ENCODE results near the gene EFCAB6. TPM values are rescaled to one million over a fixed set of nuclear protein-coding genes. Genes with fewer than 3 reads are reported as not detected.

The EFCAB6 gene
- total RNA-seq, 4 donors from 2014 or later = 1.2 to 4.0 (median 3.0) TPM

GRCh38 chr22:43509337-43509736, 302.8 kb downstream of the EFCAB6 start:
- Histone ChIP-seq H3K27ac (replicated peaks in 1 of 4) (no peak overlapping the region), H3K4me3 (no peak overlapping the region), H3K9me3 (no peaks in the 10 kb centered on the region), H3K4me1 (no peaks in the 10 kb centered on the region), H3K27me3 (peaks cover 0 to 24% (median 0%) of the 10 kb centered on the region in 4 donors), H3K36me3 (no peaks in the 10 kb centered on the region)
- DNase-seq (ENCODE audit: extremely low spot score) = no peak
- intact Hi-C loops (cut with DNase I) = no loop called here
- no peak for TF ChIP-seq CTCF (IDR thresholded peaks at IDR 0.05)
- TF ChIP-seq POLR2A (IDR thresholded peaks at IDR 0.05; ENCODE audit: low read depth) = no peak
- no peak for TF ChIP-seq POLR2AphosphoS5 (IDR thresholded peaks at IDR 0.05)
- no peak for TF ChIP-seq EP300 (IDR thresholded peaks at IDR 0.05)
- WGBS = 90% methylated on average over 2 of the region's 2 CpGs

GRCh38 chr22:43508489-43508888, 303.6 kb downstream of the EFCAB6 start:
- TF ChIP-seq POLR2AphosphoS5 (IDR thresholded peaks at IDR 0.05) (no peak), CTCF (IDR thresholded peaks at IDR 0.05) (no peak), POLR2A (IDR thresholded peaks at IDR 0.05; ENCODE audit: low read depth) (no peak), EP300 (IDR thresholded peaks at IDR 0.05) (no peak)
- intact Hi-C loops (cut with DNase I) = no loop called here
- Histone ChIP-seq H3K27ac (replicated peaks in 1 of 4) (no peak overlapping the region), H3K36me3 (no peaks in the 10 kb centered on the region), H3K4me3 (no peak overlapping the region), H3K27me3 (peaks cover 0 to 21% (median 0%) of the 10 kb centered on the region in 4 donors), H3K9me3 (no peaks in the 10 kb centered on the region), H3K4me1 (no peaks in the 10 kb centered on the region)
- no peak for DNase-seq (ENCODE audit: extremely low spot score)

GRCh38 chr22:43507235-43507634, 304.9 kb downstream of the EFCAB6 start:
- TF ChIP-seq CTCF (IDR thresholded peaks at IDR 0.05) (no peak), POLR2AphosphoS5 (IDR thresholded peaks at IDR 0.05) (no peak), POLR2A (IDR thresholded peaks at IDR 0.05; ENCODE audit: low read depth) (no peak), EP300 (IDR thresholded peaks at IDR 0.05) (no peak)
- H3K36me3 ChIP-seq = no peaks in the 10 kb centered on the region
- H3K27ac ChIP-seq (replicated peaks in 1 of 4) = no peak overlapping the region
- no peaks in the 10 kb centered on the region for H3K4me1 ChIP-seq
- intact Hi-C loops (cut with DNase I) = no loop called here
- H3K4me3 ChIP-seq = no peak overlapping the region
- no peak for DNase-seq (ENCODE audit: extremely low spot score)
- H3K27me3 ChIP-seq = peaks cover 0 to 23% (median 0%) of the 10 kb centered on the region in 4 donors
- no peaks in the 10 kb centered on the region for H3K9me3 ChIP-seq
- WGBS = 85% methylated on average over 3 of the region's 8 CpGs

- no peak for DNase-seq (ENCODE audit: extremely low spot score)
- Histone ChIP-seq H3K4me3 (no peak overlapping the region), H3K9me3 (no peaks in the 10 kb centered on the region), H3K27me3 (peaks cover 0 to 25% (median 0%) of the 10 kb centered on the region in 4 donors), H3K27ac (replicated peaks in 1 of 4) (no peak overlapping the region), H3K36me3 (no peaks in the 10 kb centered on the region), H3K4me1 (no peaks in the 10 kb centered on the region)
- intact Hi-C loops (cut with DNase I) = no loop called here
- TF ChIP-seq CTCF (IDR thresholded peaks at IDR 0.05) (no peak), POLR2A (IDR thresholded peaks at IDR 0.05; ENCODE audit: low read depth) (no peak)
- WGBS = 86% methylated on average over 12 of the region's 12 CpGs
These were observed 305.6 kb downstream of the EFCAB6 start for GRCh38 chr22:43506487-43506886.

- intact Hi-C loops (cut with DNase I) = no loop called here
- Histone ChIP-seq H3K4me1 (no peaks in the 10 kb centered on the region), H3K9me3 (no peaks in the 10 kb centered on the region), H3K4me3 (no peak overlapping the region), H3K36me3 (no peaks in the 10 kb centered on the region), H3K27me3 (peaks cover 0 to 27% (median 0%) of the 10 kb centered on the region in 4 donors), H3K27ac (replicated peaks in 1 of 4) (no peak overlapping the region)
- WGBS = 83% methylated on average over 2 of the region's 8 CpGs
- DNase-seq (ENCODE audit: extremely low spot score) = no peak
- no peak for TF ChIP-seq CTCF (IDR thresholded peaks at IDR 0.05)
- no peak for TF ChIP-seq POLR2A (IDR thresholded peaks at IDR 0.05; ENCODE audit: low read depth)
- no peak for TF ChIP-seq POLR2AphosphoS5 (IDR thresholded peaks at IDR 0.05)
These were observed 306.2 kb downstream of the EFCAB6 start for GRCh38 chr22:43505896-43506295.
